Stimulated activated CD8-positive, alpha-beta memory T cell treated with anti-CD3 and anti-CD28 coated beads, Interleukin-4, amount 100 ng/mL, for 4 hours (primary cell): ENCODE results near the gene LRRC7.

Source experiments
- DNase-seq, 2 donors: peaks; one replicate each; pipeline ENCODE4 v3.0.0-alpha.2; 2020; ENCODE audit warnings: low read depth in 2 of 2, low spot score in 1 of 2

LRRC7 gene

DNA sequence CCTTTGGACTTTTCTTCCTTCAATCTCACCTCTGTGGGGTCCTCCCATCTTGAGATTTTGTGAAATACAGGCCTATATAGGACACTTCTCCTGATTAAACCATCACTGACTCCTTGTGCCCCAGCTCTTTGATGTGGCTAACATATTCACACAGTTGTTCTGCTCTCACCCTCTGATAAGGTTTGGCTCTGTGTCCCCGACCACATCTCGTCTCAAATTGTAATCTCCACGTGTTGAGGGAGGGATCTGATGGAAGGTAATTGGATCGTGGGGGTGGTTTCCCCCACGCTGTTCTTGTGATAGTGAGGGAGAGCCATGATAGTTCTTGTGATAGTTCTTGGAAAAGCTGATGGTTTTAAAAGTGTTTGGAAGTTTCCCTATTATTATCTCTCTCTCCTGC lies 19.7 kb downstream of the LRRC7 start:
- no peak for DNase-seq

GRCh38 chr1:69589799-69590198 lies 22.1 kb downstream of the LRRC7 start:
- DNase-seq: no peak

DNA sequence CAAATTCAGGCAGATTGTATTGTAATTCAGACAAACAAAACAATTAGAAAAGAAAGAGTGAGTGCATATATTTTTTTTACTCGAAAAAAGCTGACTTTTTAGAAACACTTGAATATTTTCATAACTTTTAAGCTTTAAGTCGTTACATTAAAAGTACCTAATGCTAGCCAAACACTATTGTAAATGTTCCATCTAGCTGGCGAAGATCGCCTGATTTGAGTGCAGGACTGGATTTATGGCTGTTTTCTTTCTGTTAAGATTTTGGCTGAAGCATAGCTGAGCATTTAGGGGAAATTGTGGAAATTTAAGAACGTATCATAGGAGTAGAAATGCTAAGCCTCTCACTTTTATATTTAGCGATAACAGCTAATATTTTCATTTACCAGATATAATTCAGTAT lies 24.6 kb downstream of the LRRC7 start:
- no peak for DNase-seq

GRCh38 chr1:69595486-69595885 lies 27.8 kb downstream of the LRRC7 start:
- no peak for DNase-seq

GRCh38 chr1:69611316-69611715 lies 43.6 kb downstream of the LRRC7 start:
- no peak for DNase-seq

GRCh38 chr1:69613414-69613813 lies 45.7 kb downstream of the LRRC7 start:
- no peak for DNase-seq

DNA sequence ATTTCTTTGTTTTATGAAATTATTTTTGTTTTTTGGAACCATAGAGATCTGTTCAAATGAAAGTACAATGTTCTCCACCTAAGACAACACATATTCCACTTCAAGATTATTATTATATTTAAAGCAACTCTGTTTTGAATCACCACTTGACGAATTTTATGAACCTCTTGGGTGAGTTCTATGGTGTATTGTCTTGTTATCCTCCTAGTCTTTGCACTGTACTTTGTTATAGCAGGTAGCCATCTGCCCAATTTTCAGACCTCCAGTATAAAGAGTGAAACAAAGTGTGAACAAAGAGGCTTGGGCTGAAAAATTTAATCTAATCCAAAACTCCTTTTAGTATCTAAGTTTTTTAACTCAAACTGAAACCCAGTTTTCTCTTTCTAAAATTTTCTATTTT lies 71.0 kb downstream of the LRRC7 start:
- no peak for DNase-seq

GRCh38 chr1:69639159-69639558 lies 71.4 kb downstream of the LRRC7 start:
- DNase-seq: no peak

GRCh38 chr1:69643266-69643665 lies 75.5 kb downstream of the LRRC7 start:
- DNase-seq: no peak

DNA sequence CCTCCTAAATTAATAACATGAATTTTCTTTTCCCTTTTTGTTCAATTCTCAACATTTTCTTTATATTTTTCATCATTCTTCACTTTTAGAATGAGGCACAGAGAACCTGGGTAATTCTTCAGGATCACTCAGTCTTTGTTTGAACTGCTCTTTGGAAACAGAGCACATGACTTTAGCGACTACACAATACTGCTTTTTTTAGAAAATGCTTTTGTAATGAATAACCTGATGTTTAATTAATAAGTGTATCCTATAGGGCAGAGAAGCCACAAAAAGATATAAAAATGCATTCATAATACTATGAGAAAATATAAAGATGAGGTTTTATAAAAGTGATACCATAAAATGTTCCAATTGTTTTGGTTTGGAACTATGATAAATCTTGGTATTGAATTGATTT lies 77.8 kb downstream of the LRRC7 start:
- no peak for DNase-seq

GRCh38 chr1:69648486-69648885 lies 80.8 kb downstream of the LRRC7 start:
- DNase-seq: no peak

- DNase-seq: no peak
Measured at GRCh38 chr1:69649383-69649990, 81.8 kb downstream of the LRRC7 start.

DNA sequence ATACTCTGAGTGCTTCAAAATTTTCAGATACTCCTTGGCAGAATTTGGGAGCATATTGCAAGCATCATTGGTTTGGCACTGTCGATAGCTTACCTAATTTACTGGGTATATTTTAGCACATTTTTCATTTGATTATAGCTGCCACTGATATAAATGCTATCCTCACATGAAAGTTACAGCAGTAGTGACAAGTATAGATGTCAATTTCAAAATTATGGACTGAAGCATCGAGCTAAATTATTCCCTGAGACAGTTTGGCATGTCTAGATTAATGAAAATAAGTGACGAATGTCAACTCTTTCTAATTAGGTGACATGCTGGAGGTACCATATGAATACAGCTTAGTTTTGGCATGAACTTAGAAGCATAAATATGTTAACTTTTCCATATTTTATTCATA lies 83.1 kb downstream of the LRRC7 start:
- no peak for DNase-seq

DNA sequence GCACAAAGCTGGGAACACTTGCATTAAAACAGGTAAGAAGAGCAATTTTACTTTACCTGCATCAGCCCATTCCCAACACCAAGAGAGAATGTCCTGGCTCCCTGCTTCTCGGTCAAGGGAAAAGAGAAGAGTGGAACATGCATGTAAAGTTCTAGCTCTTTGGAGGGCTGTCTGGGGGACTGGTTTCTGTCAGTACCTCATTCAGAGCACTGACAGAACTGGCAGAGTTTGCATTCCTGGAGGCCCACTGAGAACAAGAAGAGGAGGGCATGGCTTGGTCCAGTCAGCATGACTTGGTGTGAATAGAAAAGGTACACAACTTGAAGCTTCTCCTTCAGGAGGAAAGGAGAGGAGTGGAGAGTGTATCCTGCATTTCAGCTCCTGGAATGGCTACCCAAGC lies 83.9 kb downstream of the LRRC7 start:
- no peak for DNase-seq

DNA sequence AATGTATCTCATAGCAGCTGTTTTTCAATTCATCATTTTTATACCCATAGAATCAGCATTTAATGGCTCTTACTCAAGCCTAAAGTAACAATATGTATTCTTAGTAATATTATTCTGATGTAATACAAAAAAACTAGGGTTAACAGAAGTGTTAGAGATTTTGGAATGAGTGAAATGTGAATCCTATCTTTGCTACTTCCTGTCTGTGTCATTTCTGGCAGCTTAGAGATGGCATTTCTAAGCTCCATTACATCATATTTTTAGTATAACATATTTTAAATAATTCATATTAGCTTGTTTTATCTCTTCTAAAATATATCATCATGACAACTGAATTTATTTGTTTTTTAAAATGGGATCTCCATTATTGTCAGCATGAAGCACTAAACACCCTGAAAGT lies 90.2 kb downstream of the LRRC7 start:
- no peak for DNase-seq

DNA sequence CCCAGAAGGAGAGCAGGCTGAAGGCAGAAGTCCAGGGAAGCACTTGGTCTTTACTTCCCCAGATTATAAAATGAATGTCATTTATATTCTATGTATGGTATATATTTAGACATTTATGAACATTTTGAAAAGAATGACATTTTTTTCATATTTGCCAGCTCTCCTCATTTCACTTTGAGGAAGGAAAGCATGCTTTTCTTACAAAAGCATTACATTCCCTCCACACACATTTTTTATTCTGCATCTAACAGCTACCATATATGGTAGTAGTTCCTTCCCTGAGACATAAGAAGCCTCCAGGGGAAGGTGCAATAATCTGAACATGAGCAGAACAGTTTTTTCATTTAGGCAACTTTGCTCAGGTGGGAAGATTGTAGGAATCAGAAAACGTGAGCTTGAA lies 94.0 kb downstream of the LRRC7 start:
- no peak for DNase-seq

DNA sequence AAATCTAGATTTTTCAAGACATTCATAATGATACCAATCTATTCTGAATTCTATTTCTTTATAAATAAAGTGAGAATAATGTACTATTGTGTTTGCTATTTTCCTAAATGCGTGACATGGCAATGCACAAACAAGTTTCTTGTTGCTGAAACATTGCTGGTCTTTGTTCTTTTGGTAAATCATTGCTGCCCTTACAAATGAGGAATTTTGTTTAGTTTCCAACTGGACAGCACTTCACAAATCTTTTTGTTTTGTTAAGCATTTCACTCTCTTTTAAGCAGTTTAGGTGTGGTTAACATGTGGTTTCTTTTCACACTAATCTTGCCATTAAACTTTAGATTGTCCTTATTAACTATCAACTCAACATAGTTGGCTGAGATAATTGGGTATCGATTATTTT lies 94.6 kb downstream of the LRRC7 start:
- no peak for DNase-seq

DNA sequence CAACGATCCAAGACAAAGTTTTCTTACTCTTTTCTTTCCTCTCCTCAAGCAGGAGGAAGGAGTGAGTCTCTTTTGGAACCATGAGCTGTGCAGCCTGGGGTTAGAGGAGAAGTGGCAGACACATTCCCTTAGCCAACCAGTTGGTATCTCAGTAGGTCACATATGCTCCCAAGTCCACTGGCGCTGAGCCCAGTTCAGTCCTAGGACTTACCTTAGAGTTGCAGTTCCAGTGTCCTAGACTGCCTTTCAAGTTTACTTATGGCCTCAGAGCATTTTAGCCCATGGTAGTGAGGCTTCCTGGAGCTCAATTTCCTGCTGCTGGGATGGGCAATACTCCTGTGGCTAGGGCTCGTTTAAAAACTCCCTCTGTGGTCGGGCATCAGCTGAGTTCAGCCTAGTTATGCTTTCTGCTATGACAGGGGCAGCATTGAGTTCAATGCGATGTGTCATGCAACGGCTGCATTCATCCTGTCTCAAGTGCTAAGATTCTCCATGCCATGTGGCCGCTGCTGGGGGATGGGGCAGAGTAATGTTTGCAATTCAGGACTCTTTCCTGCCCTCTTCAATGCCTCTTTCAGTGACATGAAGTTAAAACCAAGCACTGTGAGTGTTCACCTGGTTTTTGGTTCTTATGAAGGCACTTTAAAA lies 103.8 kb downstream of the LRRC7 start:
- DNase-seq: no peak

- no peak for DNase-seq
Measured at GRCh38 chr1:69673321-69673720, 105.6 kb downstream of the LRRC7 start.

DNA sequence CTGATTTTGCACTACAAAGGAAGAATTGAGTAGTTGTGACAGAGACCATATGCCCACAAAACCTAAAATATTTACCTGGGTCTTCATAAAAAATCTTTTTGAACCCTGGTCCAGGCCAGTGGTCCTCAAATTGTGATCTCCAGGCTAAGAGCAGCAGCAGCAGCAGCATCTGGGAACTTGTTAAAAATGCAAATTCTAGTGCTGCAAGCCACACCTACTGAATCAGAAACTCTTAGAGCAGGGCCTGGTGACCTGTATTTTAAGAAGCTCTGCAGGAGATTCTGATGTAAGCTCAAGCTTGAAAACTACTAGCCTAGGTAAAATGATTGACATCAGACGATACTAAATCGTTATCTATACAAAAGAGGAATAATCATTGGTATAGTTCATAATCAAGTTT lies 112.2 kb downstream of the LRRC7 start:
- no peak for DNase-seq

DNA sequence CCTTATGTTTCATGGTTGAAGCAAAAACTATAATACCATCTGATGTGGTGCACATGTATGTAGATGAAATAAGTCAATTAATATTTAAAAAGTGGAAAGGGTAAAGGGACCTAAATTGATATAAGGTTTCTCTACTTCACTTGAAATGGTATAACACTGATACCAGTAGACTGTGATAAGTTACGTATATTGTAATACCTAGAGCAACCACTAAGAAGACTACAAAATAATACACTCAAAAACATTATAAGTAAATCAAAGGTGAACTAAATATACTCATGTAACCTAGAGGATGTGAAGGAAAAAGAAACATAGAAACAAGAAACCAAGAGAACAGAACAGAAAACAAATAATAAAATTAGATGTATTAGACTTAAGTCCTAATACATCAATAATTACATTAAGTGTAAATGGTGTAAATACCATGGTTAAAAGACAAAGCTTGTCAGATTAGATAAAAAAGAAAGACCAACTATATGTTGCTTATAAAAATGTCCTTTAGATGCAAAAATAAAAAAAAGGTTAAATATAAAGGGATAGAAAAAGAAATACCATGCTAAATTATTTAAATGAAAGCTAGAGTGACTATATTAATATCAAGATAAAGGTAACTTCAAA lies 118.8 kb downstream of the LRRC7 start:
- DNase-seq: no peak

- DNase-seq: no peak
Measured at GRCh38 chr1:69688193-69688592, 120.5 kb downstream of the LRRC7 start.

DNA sequence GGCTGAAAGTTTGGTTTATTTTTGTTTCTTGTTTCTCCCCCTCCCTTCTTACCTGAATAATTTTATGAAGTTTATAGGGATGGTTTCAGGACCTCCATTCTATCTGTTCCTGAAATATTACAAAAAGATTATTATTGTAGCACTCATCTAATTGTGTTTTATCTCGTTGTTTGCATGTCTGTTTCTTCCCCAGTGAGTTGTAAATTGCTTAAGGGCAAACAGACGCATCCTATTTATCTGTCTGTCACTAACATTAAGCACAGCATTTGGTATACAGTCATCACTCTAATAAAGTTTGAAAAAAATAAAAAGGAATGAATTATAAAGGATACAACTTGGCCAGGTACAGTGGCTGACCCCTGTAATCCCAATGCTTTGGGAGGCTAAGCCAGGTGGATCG lies 123.5 kb downstream of the LRRC7 start:
- DNase-seq: no peak
